22Rv1 (cell line): ENCODE results near the gene PRIM1.
"Not testable (repeated sequence)": the region's sequence is repeated elsewhere in the genome, so short reads cannot be mapped to it uniquely, and the experiment has no call there.

ENCODE experiments used
- H3K27ac ChIP-seq: fragments of 450-650 bp; 2 replicates; pipeline ENCODE4 v1.5.1; 2017
- CTCF ChIP-seq: fragments of 450-650 bp; IDR thresholded peaks from 2 replicates; pipeline ENCODE4 v1.5.1; 2017; ENCODE audit warnings: mild to moderate bottlenecking
- ZFX ChIP-seq: fragments of 450-650 bp; IDR thresholded peaks from 2 replicates; pipeline ENCODE4 v1.6.1; 2017; ENCODE audit warnings: antibody characterized with exemption, borderline replicate concordance

PRIM1 gene

GRCh38 chr12:56759263-56759908, 7.3 kb upstream of the PRIM1 start:
- TF ChIP-seq CTCF (no peak), ZFX (no peak)
- peak overlapping the region; percentile 32 for H3K27ac ChIP-seq

DNA sequence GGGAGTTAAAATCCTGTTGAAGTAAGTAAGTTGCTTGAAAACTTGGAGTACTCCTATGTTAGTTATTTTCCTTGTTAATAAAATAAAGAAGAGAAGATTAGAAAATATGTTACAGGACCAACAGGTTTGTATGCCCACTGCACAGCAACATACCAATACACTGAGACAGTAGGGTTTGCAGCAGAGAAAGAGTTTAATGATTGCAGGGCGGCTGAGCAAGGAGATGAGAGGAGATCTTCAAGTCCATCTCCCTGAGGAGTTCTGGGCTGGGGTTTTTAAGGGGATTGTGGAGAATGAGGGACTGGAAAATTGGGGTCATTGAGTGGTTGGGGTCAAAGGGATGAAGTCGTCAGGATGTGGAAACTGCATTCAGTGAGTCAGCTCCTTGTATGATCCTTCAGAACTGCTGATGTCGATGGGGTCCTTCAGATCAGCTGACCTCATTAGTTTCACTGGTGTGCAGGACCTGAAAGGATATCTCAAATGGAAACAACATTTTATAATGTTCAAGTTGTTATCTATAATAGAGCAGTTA, 6.7 kb upstream of the PRIM1 start:
- peak overlapping the region; percentile 32 for H3K27ac ChIP-seq
- no peak for TF ChIP-seq CTCF

- H3K27ac ChIP-seq: not testable (repeated sequence)
Observed at GRCh38 chr12:56757971-56758370, 5.8 kb upstream of the PRIM1 start.

- H3K27ac ChIP-seq: no peak overlapping the region
- no peak for TF ChIP-seq CTCF
- TF ChIP-seq ZFX: no peak
Observed at GRCh38 chr12:56753566-56753965, 1.4 kb upstream of the PRIM1 start.

- peak overlapping the region; percentile 94 for H3K27ac ChIP-seq
Observed at GRCh38 chr12:56750596-56750995, 1.5 kb downstream of the PRIM1 start.

GRCh38 chr12:56749853-56750252, 2.3 kb downstream of the PRIM1 start:
- no peak for TF ChIP-seq CTCF
- peak overlapping the region; percentile 94 for H3K27ac ChIP-seq

DNA sequence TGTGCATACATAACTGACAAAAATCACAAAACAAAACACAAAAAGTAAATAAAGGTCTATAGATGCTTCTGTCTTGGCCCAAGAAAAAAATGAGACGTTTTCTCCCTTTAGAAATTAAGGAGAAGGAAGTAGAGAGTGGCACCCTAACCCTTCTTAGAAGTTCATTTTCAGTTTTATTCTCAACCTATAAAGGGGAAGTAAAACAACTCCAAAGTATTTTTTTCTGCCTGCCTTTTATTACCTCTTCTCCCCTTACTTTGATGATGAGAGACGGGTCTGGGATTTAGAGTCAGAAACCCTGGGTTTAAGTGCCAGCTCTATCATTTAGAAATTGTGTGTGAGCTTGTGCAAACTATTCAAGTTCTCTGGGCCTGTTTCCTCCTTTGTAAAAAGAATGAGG, 2.8 kb downstream of the PRIM1 start:
- H3K27ac ChIP-seq: peak overlapping the region; percentile 94
- no peak for TF ChIP-seq CTCF

DNA sequence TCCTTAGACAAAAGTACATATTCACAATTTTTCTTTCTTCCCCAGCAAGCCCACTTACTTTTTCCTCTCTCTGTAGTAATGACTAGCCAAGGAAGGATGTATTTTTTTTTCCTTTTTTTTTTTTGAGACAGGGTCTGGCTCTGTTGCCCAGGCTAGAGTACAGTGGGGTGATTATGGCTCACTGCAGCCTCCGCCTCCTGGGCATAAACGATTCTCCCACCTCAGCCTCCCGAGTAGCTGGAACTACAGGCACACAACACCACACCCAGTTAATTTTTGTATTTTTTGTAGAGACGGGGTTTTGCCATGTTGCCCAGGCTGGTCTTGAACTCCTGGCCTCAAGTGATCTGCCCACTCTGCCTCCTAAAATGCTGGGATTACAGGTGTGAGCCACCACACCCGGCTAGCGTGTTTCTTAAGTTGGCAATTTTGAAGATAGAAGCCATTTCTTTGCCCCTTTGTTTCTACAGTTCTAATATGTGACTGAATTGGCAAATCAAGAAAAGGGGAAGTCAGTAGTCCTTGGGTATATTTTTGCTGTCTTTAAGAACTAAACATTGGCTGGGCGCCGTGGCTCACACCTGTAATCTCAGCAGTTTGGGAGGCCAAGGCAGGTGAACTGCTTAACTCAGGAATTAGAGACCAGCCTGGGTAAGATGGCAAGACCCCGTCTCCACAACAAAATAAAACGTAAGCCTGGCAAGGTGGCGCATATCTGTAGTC, 23.8 kb downstream of the PRIM1 start:
- peak overlapping the region; percentile 99 for H3K27ac ChIP-seq
- TF ChIP-seq CTCF (no peak), ZFX (no peak)

GRCh38 chr12:56726196-56726675, 25.9 kb downstream of the PRIM1 start:
- H3K27ac ChIP-seq: peak overlapping the region; percentile 99
